Body of pancreas (tissue), 4 donors: Measurements from ENCODE around the gene GRID2. TPM values are rescaled to one million over a fixed set of nuclear protein-coding genes. Genes with fewer than 3 reads are reported as not detected.

Experiments
- ATAC-seq: fragments of 150-250 bp; one replicate; pipeline ENCODE4 v1.9.1; 2016
- DNase-seq, 4 donors: peaks; one replicate each; pipeline ENCODE4 v3.0.0-alpha.2; 2019
- H3K27ac ChIP-seq, 4 donors: fragments of 200-600 bp; sonication (generic); 1 replicate in 3 of 4; 2 replicates in 1 of 4; pipeline versions ENCODE4 v1.5.1 to v1.6.1; 2016 to 2019; ENCODE audit warnings: mild to moderate bottlenecking in 1 of 4, mixed read lengths in 1 of 4, moderate library complexity in 1 of 4
- H3K27me3 ChIP-seq, 2 donors: fragments of 200-600 bp; sonication (generic); one replicate each; pipeline ENCODE4 v1.6.0; 2016; ENCODE audit warnings: mild to moderate bottlenecking in 1 of 2
- H3K36me3 ChIP-seq, 2 donors: fragments of 200-600 bp; sonication (generic); replicated peaks in 1 of 2; 2 replicates each; pipeline ENCODE4 v1.5.1; 2016; ENCODE audit warnings: low read depth in 2 of 2; ENCODE audit not compliant: insufficient read depth in 1 of 2
- H3K4me1 ChIP-seq: fragments of 200-600 bp; sonication (generic); one replicate; pipeline ENCODE4 v1.6.0; 2016
- H3K4me3 ChIP-seq, 2 donors: fragments of 200-600 bp; sonication (generic); 1 replicate in 1 of 2; 2 replicates in 1 of 2; pipeline ENCODE4 v1.5.1; 2016 to 2019
- H3K9me3 ChIP-seq, 3 donors: fragments of 200-600 bp; sonication (generic); 1 replicate in 2 of 3; 2 replicates in 1 of 3; pipeline ENCODE4 v1.5.1; 2016
- POLR2A ChIP-seq, 3 donors: fragments of 450-650 bp; IDR thresholded peaks; one replicate each; pipeline ENCODE4 v1.6.1; 2016; ENCODE audit warnings: antibody characterized with exemption in 3 of 3, mild to moderate bottlenecking in 2 of 3
- WGBS, 2 donors: methylation state at CpG; one replicate each; pipeline ENCODE4 v1.1.5; 2017; 5-methylcytosine and 5-hydroxymethylcytosine counted together
- intact Hi-C: fragments of 100-400 bp; cut with DNase I; formaldehyde crosslinking; loops from one replicate; pipeline ENCODE4 v1.15.1; 2023
- total RNA-seq, 2 donors: library from RNA; depleted of rRNA; stranded (reverse); fragments of >200 nt; gene quantifications; one replicate each; pipeline ENCODE4 v1.1.0, GENCODE V29; 2016
- TF ChIP-seq, protein P1 (sequence below), 7 experiments: fragments of 450-650 bp in 4 of 7; fragments of 200-600 bp in 3 of 7; sonication (generic) in 3 of 7; IDR thresholded peaks; one replicate each; pipeline ENCODE4 v1.5.1; 2016 to 2019; ENCODE audit warnings: antibody characterized with exemption in 7 of 7

The GRID2 gene
- total RNA-seq, 2 donors from 2014 or later, result not detected

DNA sequence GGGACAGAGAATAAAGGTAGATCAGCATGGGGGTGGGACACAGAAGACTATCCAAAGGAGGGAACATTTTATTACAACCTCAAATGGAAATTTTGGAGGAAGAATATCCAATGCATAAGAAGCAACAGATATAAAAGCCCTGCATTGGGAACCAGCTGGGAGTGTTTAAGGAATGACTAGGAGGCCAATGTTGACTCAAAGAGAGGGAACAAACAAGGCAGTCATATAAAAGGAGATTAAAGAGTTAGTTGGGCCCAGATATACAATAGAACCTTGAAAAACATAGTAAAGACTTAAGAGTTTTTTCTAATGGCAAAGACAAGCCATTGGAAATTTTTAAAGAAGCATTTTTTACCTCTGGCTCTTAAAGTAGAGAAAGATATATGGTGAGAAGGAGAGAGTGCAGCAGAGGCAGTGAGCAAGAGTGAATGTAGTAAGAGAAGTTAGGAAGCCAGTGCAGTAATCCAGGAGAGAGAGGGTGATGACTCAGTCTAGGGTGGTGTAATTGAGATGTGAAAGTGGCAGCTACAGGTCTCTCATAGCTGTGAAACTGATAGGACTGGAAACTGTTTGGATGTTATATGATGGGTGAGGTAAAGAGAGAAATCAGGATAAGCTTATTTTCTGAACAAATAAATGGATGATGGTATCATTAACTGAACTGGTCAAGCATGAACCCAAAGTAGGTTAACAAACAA lies 1342.6 kb downstream of the GRID2 start:
- Histone ChIP-seq H3K4me1 (no peaks in the 10 kb centered on the region), H3K4me3 (no peak overlapping the region), H3K27ac (no peak overlapping the region), H3K36me3 (no peaks in the 10 kb centered on the region), H3K27me3 (no peaks in the 10 kb centered on the region), H3K9me3 (no peaks in the 10 kb centered on the region)
- no peak for ATAC-seq
- no peak for DNase-seq
- TF ChIP-seq, protein P1, sequence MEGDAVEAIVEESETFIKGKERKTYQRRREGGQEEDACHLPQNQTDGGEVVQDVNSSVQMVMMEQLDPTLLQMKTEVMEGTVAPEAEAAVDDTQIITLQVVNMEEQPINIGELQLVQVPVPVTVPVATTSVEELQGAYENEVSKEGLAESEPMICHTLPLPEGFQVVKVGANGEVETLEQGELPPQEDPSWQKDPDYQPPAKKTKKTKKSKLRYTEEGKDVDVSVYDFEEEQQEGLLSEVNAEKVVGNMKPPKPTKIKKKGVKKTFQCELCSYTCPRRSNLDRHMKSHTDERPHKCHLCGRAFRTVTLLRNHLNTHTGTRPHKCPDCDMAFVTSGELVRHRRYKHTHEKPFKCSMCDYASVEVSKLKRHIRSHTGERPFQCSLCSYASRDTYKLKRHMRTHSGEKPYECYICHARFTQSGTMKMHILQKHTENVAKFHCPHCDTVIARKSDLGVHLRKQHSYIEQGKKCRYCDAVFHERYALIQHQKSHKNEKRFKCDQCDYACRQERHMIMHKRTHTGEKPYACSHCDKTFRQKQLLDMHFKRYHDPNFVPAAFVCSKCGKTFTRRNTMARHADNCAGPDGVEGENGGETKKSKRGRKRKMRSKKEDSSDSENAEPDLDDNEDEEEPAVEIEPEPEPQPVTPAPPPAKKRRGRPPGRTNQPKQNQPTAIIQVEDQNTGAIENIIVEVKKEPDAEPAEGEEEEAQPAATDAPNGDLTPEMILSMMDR (IDR thresholded peaks at IDR 0.05), result no peak
- no peak for TF ChIP-seq POLR2A (IDR thresholded peaks at IDR 0.05)
- intact Hi-C loops, result no loop called here

DNA sequence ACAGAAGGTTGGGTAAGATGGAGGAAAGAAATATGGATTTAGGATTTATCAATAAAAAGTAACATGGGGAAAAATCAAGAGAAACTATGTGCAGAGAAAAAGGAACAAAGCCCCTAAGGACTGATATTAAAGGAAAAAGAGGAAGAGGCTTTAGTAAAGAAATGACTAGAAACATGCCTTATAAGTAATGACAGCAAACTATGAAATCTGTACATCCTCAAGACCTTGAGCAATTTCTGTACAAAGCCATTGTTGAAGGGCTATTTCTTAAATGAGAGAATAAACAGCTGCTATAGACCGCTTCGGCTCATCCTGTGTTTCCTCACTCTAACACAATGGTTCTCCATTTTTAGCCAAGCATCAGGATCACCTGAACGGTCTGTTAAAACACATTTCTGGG lies 1344.5 kb downstream of the GRID2 start:
- Histone ChIP-seq H3K4me3 (no peak overlapping the region), H3K4me1 (no peaks in the 10 kb centered on the region), H3K9me3 (no peaks in the 10 kb centered on the region), H3K27me3 (no peaks in the 10 kb centered on the region), H3K36me3 (no peaks in the 10 kb centered on the region), H3K27ac (no peak overlapping the region)
- no peak for ATAC-seq
- TF ChIP-seq, protein P1 (IDR thresholded peaks at IDR 0.05), result no peak
- TF ChIP-seq POLR2A (IDR thresholded peaks at IDR 0.05), result no peak
- 68 to 82% methylated on average over 3 of the region's 3 CpGs for WGBS, 2 donors
- intact Hi-C loops, result no loop called here
- no peak for DNase-seq

DNA sequence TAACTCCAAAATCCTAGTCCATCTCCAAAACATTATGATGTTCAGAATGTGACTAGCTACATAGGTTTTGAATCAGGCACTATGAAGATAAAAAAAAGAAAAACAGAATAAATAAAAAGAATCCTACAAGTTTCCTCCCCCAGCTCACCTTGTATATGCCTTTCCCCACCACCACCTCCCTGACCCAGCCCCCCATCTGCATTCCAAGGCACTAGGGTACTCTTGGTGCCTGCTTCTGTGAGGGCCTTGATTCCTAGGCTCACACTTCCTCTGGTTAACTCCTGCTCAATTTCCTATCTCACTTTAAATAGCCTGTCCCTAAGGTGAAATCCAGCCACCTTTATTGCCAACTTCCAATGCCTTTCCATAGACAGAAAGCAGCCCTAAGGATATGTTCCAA lies 1346.1 kb downstream of the GRID2 start:
- H3K9me3 ChIP-seq, result no peaks in the 10 kb centered on the region
- TF ChIP-seq, protein P1 (IDR thresholded peaks at IDR 0.05), result no peak
- H3K4me3 ChIP-seq, result no peak overlapping the region
- H3K36me3 ChIP-seq, result no peaks in the 10 kb centered on the region
- H3K4me1 ChIP-seq, result no peaks in the 10 kb centered on the region
- H3K27ac ChIP-seq, result no peak overlapping the region
- no peak for DNase-seq
- intact Hi-C loops, result no loop called here
- H3K27me3 ChIP-seq, result no peaks in the 10 kb centered on the region
- no peak for ATAC-seq

DNA sequence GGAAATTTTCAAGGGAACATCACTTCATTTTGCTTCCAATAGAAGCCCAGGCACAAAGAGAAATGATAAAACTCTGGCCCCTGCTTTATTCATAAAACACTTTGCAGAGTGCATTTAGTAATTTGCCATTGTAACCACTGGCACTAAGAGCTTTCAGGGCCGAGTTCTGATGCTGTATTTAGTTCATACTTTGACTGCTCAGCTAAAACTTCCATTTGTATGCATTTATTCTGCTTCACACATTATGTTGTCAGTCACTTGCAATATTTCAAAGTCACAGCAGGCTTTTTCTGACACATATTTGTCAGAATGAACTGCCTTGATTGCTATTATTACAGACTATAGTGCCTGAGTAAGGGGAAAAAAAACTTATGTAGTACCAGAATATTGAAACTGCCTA lies 1350.4 kb downstream of the GRID2 start:
- Histone ChIP-seq H3K4me3 (no peak overlapping the region), H3K9me3 (no peaks in the 10 kb centered on the region), H3K4me1 (no peaks in the 10 kb centered on the region), H3K27ac (no peak overlapping the region), H3K27me3 (no peaks in the 10 kb centered on the region), H3K36me3 (no peaks in the 10 kb centered on the region)
- no peak for DNase-seq
- no peak for ATAC-seq
- intact Hi-C loops, result no loop called here
- 32 to 40% methylated on average over 1 of the region's 1 CpG for WGBS, 2 donors
- TF ChIP-seq, protein P1 (IDR thresholded peaks at IDR 0.05), result no peak
- no peak for TF ChIP-seq POLR2A (IDR thresholded peaks at IDR 0.05)

DNA sequence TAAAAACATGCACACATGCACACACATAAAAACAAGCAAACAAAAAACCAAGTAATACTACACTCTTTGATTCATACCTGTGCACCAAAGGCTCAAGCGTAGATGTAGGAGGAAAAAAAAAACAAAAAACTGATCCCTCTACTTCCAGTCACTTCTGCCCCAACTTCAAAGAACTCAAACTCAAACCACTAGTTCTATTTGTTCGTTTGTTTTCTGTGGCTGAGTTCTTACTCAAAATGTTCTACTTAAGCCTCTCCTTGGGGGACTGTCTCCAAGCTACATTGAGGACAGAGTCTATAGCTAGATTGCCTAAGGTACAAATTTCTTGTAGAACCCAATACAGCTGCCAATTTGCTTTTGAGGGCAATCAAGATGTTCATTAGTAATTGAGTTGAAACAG lies 1353.8 kb downstream of the GRID2 start:
- DNase-seq (no peak), ATAC-seq (no peak)
- Histone ChIP-seq H3K36me3 (no peaks in the 10 kb centered on the region), H3K9me3 (no peaks in the 10 kb centered on the region), H3K4me3 (no peak overlapping the region), H3K4me1 (no peaks in the 10 kb centered on the region), H3K27me3 (no peaks in the 10 kb centered on the region), H3K27ac (no peak overlapping the region)
- intact Hi-C loops, result no loop called here
- TF ChIP-seq, protein P1 (IDR thresholded peaks at IDR 0.05), result no peak
- no peak for TF ChIP-seq POLR2A (IDR thresholded peaks at IDR 0.05)
- 47 to 76% methylated on average over 2 of the region's 2 CpGs for WGBS, 2 donors
